MCF 10A (cell line): ENCODE data around the gene SLC2A8. TPM values are rescaled to one million over a fixed set of nuclear protein-coding genes. Genes with fewer than 3 reads are reported as not detected.

Experiments used
- BruUV-seq: library from RNA; stranded (reverse); fragments of 400-500 nt; replicated peaks from 2 replicates; lab custom pipeline; 2021; lab: Mats Ljungman, UMichigan
- CTCF ChIA-PET: fragments of 300-600 bp; sonication (Branson Sonifier 250); formaldehyde crosslinking; extraction: SDS; loops from one replicate; lab custom pipeline; 2021; ENCODE audit warnings: antibody characterized with exemption, inconsistent platforms; lab: Yijun Ruan, JAX
- POLR2A ChIA-PET: fragments of 300-600, 350-650 bp; sonication (Branson Sonifier 250); formaldehyde crosslinking; extraction: SDS; loops from one replicate; lab custom pipeline; 2020; ENCODE audit warnings: antibody characterized with exemption, inconsistent platforms; lab: Yijun Ruan, JAX
- DNase-seq: peaks from one replicate; pipeline ENCODE4 v3.0.0-alpha.2; 2018; ENCODE audit not compliant: unreplicated experiment
- H3K27ac Mint-ChIP-seq: one replicate; pipeline ENCODE4 v1.8.0; 2022; ENCODE audit warnings: mild to moderate bottlenecking, low read depth, mixed read lengths; ENCODE audit not compliant: unreplicated experiment
- H3K27me3 Mint-ChIP-seq: one replicate; pipeline ENCODE4 v1.8.0; 2022; ENCODE audit warnings: mixed read lengths; ENCODE audit not compliant: insufficient read depth, unreplicated experiment
- H3K36me3 Mint-ChIP-seq: one replicate; pipeline ENCODE4 v1.8.0; 2022; ENCODE audit warnings: mild to moderate bottlenecking, moderate library complexity, mixed read lengths; ENCODE audit not compliant: insufficient read depth, unreplicated experiment
- H3K4me1 Mint-ChIP-seq: one replicate; pipeline ENCODE4 v1.8.0; 2022; ENCODE audit warnings: mixed read lengths; ENCODE audit not compliant: insufficient read depth, unreplicated experiment
- H3K4me3 Mint-ChIP-seq: one replicate; pipeline ENCODE4 v1.8.0; 2022; ENCODE audit warnings: mild to moderate bottlenecking, moderate library complexity, mixed read lengths; ENCODE audit not compliant: unreplicated experiment
- H3K9me3 Mint-ChIP-seq: one replicate; pipeline ENCODE4 v1.8.0; 2022; ENCODE audit warnings: mixed read lengths; ENCODE audit not compliant: unreplicated experiment
- intact Hi-C: fragments of 100-400 bp; cut with micrococcal nuclease; formaldehyde crosslinking; loops from 2 replicates; pipeline ENCODE4 v1.14.1; 2022
- total RNA-seq: library from RNA; stranded (reverse); gene quantifications from 2 replicates; pipeline ENCODE4 v1.2.3, GENCODE V29; 2022
- TF ChIP-seq, protein P1 (sequence below): fragments of 200-600 bp; IDR thresholded peaks from one replicate; pipeline ENCODE4 v1.8.0; 2022; ENCODE audit warnings: antibody characterized with exemption, mild to moderate bottlenecking; ENCODE audit not compliant: unreplicated experiment

Gene SLC2A8
- total RNA-seq, 1 experiment from 2014 or later: 14.0 TPM

DNA sequence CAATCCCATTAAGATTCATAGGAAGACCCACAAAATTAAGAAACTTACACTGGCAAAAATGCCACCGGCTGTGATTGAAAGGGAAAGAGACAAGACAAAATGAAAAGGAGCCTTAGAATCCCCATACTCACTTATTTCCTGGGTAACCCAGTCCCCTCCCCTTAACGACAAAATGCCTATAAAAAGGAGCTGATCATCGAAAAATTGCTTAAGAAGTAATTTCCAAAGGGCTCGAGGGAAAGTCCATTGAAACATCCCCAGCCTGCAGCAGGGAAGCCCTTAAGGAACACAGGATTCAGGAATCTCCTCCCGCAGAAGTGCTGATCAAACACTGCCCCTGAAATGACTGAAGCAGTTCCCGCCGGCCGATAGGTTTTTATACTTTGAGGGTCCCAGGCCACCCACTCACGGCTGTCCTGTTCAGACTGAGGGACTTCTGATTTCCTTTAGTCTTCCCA, 26.5 kb downstream of the SLC2A8 start:
- Mint-ChIP-seq H3K36me3 (peaks cover 13% of the 10 kb centered on the region), H3K27ac (peak overlapping the region; percentile 98), H3K4me1 (peaks cover 21% of the 10 kb centered on the region), H3K9me3 (no peaks in the 10 kb centered on the region), H3K4me3 (peak overlapping the region; percentile 99), H3K27me3 (no peaks in the 10 kb centered on the region)
- intact Hi-C loops: loop anchor here (10.0 kb wide), 1 partner anchor 161 kb away; no protein-coding TSS in a partner anchor
- TF ChIP-seq, protein P1, sequence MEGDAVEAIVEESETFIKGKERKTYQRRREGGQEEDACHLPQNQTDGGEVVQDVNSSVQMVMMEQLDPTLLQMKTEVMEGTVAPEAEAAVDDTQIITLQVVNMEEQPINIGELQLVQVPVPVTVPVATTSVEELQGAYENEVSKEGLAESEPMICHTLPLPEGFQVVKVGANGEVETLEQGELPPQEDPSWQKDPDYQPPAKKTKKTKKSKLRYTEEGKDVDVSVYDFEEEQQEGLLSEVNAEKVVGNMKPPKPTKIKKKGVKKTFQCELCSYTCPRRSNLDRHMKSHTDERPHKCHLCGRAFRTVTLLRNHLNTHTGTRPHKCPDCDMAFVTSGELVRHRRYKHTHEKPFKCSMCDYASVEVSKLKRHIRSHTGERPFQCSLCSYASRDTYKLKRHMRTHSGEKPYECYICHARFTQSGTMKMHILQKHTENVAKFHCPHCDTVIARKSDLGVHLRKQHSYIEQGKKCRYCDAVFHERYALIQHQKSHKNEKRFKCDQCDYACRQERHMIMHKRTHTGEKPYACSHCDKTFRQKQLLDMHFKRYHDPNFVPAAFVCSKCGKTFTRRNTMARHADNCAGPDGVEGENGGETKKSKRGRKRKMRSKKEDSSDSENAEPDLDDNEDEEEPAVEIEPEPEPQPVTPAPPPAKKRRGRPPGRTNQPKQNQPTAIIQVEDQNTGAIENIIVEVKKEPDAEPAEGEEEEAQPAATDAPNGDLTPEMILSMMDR: no peak
- TSS peak; percentile 78 for BruUV-seq
- CTCF ChIA-PET: interaction anchor here (0.7 to 1.2 kb wide), 3 partner anchors 27 to 222 kb away, joined by 3 read pairs; no protein-coding TSS in a partner anchor
- DNase-seq: no peak
- POLR2A ChIA-PET: interaction anchor here (0.6 to 4.1 kb wide), 23 partner anchors 8 to 348 kb away, joined by 3 to 91 read pairs (median 4); partner anchors contain the start of genes LRSAM1, PTRH1, RPL12 and SLC2A8

DNA sequence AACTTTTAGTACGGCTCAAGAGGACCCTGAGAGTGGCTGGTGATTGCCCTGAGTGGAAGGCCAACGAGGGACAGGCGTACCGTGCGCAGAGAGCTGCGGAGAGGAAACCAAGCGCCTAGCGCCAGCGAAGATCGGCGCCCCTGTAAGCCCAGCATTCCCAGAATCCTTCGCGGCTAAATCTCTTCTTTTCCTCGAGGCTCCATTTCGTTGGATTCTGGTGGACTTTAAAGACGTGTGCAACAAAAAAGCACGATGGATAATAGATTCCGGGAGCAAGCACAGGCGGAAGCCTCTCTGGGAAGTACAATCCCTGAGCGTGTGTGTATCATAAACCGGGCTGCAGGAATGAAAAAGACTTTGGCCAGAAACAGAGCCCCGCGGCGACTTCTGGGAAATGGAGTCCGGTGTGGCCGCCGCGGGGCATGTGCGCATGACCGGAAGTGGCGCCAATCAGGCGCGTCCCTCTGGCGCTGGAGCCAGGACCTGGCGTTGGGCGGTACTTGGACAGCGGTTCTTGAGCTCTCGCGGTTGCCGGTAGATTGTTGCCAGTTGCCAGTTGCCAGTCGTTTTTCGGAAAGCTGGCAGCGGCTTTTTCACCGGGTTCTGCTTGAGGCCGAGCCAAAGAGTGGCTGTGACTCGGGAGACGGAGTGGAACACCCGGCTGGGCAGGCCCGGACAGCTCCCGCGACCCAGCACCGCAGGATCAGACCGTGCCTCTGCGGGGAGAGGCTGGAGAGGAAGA, 27.1 kb downstream of the SLC2A8 start, which contains the start of gene ZNF79:
TSS of gene ZNF79 (plus strand) at position 449 of the 742 bp plus-strand sequence. CDS start 406 bp downstream, outside the sequence.
- H3K27me3 Mint-ChIP-seq: no peaks in the 10 kb centered on the region
- ChIA-PET POLR2A (interaction anchor here (0.6 to 4.1 kb wide), 28 partner anchors 9 to 633 kb away, joined by 3 to 91 read pairs (median 4); partner anchors contain the start of genes LRSAM1, PTRH1, RALGPS1 and RPL12), CTCF (interaction anchor here (0.6 to 1.2 kb wide), 4 partner anchors 140 to 223 kb away, joined by 3 read pairs; no protein-coding TSS in a partner anchor)
- H3K27ac Mint-ChIP-seq: peak within 1 kb of the TSS; percentile 98
- H3K4me1 Mint-ChIP-seq: peaks cover 21% of the 10 kb centered on the region
- TF ChIP-seq, protein P1: no peak
- no TSS peak for BruUV-seq
- peak; percentile 92 for DNase-seq
- peak within 1 kb of the TSS; percentile 99 for H3K4me3 Mint-ChIP-seq
- peaks cover 17% of the 10 kb centered on the region for H3K36me3 Mint-ChIP-seq
- no peaks in the 10 kb centered on the region for H3K9me3 Mint-ChIP-seq
- intact Hi-C loops: loop anchor here (1.0 to 10.0 kb wide), 2 partner anchors 27 to 161 kb away; partner anchors contain the start of genes LRSAM1 and RPL12

DNA sequence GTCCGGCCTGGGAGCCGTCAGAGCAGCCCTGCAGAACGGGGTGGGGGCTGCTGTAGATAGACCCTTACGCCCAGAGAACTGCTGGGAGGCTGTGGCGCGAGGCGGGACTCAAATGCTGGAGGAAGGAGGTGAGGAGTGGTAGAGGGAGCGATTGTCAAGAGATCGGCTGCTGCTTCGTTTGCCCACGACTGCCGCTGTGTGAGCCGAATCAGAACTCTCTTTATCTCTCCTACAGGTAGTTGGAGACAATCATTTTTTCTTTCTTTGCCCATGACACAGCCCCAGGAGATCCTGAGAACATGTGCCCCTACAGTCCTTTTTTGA, 27.7 kb downstream of the SLC2A8 start:
- peaks cover 22% of the 10 kb centered on the region for H3K36me3 Mint-ChIP-seq
- no peaks in the 10 kb centered on the region for H3K27me3 Mint-ChIP-seq
- POLR2A ChIA-PET: interaction anchor here (0.6 to 4.1 kb wide), 17 partner anchors 12 to 346 kb away, joined by 3 to 91 read pairs (median 7); partner anchors contain the start of genes LRSAM1, RPL12 and SLC2A8
- peak overlapping the region; percentile 98 for H3K27ac Mint-ChIP-seq
- peaks cover 21% of the 10 kb centered on the region for H3K4me1 Mint-ChIP-seq
- H3K4me3 Mint-ChIP-seq: peak overlapping the region; percentile 99
- DNase-seq: no peak
- CTCF ChIA-PET: interaction anchor here (0.9 to 1.0 kb wide), 2 partner anchors 141 to 223 kb away, joined by 3 read pairs; no protein-coding TSS in a partner anchor
- BruUV-seq: TSS peak; percentile 65
- intact Hi-C loops: loop anchor here (1.0 to 10.0 kb wide), 2 partner anchors 27 to 160 kb away; partner anchors contain the start of genes LRSAM1 and RPL12
- TF ChIP-seq, protein P1: no peak
- H3K9me3 Mint-ChIP-seq: no peaks in the 10 kb centered on the region

DNA sequence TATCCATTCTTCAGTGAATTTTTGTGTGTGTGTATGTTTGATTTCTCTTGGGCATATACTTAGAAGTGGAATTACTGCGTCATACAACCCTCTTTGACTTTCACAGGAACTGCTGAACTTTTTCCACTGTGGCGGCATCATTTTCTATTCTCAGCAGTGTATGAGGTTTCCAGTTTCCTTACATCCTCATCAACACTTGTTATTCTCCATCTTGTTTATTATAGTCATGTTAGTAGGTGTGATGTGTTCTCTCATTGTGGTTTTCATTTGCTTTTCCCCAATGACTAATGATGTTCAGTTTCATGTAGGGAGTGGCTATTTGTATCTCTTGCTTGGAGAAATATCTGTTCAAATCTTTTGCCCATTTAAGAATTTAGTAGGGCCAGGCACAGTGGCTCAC, 29.8 kb downstream of the SLC2A8 start:
- H3K27ac Mint-ChIP-seq: no peak overlapping the region
- BruUV-seq: no TSS peak
- DNase-seq: no peak
- intact Hi-C loops: loop anchor here (10.0 kb wide), 1 partner anchor 158 kb away; no protein-coding TSS in a partner anchor
- no peaks in the 10 kb centered on the region for H3K9me3 Mint-ChIP-seq
- peak overlapping the region; percentile 99 for H3K4me3 Mint-ChIP-seq
- peaks cover 40% of the 10 kb centered on the region for H3K36me3 Mint-ChIP-seq
- ChIA-PET POLR2A (no interaction called here), CTCF (no interaction called here)
- H3K27me3 Mint-ChIP-seq: no peaks in the 10 kb centered on the region
- H3K4me1 Mint-ChIP-seq: peaks cover 21% of the 10 kb centered on the region
- TF ChIP-seq, protein P1: no peak
